Measurements from ENCODE around the gene DLST.

DNA sequence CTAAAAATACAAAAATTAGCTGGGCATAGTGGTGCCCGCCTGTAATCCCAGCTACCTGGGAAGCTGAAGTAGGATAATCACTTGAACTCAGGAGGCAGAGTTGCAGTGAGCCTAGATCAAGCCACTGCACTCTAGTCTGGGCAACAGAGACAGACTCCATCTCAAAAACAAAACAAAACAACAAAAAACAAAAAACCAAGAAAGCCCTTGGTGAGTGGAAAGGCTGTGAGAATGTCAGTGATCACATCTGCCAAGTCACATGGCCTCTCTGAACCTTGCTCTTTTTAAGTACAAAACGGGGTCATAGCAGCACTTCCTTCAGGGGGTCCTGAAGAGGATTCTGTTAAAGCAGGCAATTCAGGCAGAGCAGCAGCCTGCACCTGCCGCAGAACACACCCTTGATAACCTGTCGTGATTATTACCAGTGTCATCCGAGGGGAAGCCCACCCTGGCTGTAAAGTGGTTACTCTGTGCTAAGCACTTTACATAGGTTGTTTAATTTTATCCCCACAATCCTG lies 31.7 kb downstream of the DLST start:
- TF ChIP-seq POLR2A (IDR thresholded peaks at IDR 0.05), result no peak
- TF ChIP-seq, protein P1, sequence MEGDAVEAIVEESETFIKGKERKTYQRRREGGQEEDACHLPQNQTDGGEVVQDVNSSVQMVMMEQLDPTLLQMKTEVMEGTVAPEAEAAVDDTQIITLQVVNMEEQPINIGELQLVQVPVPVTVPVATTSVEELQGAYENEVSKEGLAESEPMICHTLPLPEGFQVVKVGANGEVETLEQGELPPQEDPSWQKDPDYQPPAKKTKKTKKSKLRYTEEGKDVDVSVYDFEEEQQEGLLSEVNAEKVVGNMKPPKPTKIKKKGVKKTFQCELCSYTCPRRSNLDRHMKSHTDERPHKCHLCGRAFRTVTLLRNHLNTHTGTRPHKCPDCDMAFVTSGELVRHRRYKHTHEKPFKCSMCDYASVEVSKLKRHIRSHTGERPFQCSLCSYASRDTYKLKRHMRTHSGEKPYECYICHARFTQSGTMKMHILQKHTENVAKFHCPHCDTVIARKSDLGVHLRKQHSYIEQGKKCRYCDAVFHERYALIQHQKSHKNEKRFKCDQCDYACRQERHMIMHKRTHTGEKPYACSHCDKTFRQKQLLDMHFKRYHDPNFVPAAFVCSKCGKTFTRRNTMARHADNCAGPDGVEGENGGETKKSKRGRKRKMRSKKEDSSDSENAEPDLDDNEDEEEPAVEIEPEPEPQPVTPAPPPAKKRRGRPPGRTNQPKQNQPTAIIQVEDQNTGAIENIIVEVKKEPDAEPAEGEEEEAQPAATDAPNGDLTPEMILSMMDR (IDR thresholded peaks at IDR 0.05), result no peak
